CD4-positive, alpha-beta memory T cell (primary cell): ENCODE results near the gene TNIK. TPM values are rescaled to one million over a fixed set of nuclear protein-coding genes. Genes with fewer than 3 reads are reported as not detected.
A peak's percentile ranks its signal among the peaks of the same experiment; 100 is the strongest.

Experiments used
- CTCF ChIA-PET: fragments of 350-600 bp; sonication (Branson Sonifier 250); formaldehyde crosslinking; loops from one replicate; lab custom pipeline; 2021; ENCODE audit warnings: inconsistent platforms; ENCODE audit not compliant: partially characterized antibody; lab: Charles Lee
- POLR2A ChIA-PET: fragments of 350-600 bp; sonication (Branson Sonifier 250); formaldehyde crosslinking; loops from one replicate; lab custom pipeline; 2021; ENCODE audit not compliant: partially characterized antibody; lab: Charles Lee
- DNase-seq, 5 donors: peaks; one replicate each; pipeline versions ENCODE4 v3.0.0 to v3.0.0-alpha.2; 2020 to 2022; ENCODE audit warnings: mixed read lengths in 1 of 5
- H3K27ac ChIP-seq: one replicate; pipeline ENCODE4 v1.7.0; 2013; ENCODE audit warnings: low read depth, low read length
- H3K27me3 ChIP-seq: 2 replicates; pipeline ENCODE4 v1.7.0; 2013; ENCODE audit warnings: mild to moderate bottlenecking, low read length, moderate library complexity; ENCODE audit not compliant: insufficient read depth
- H3K36me3 ChIP-seq: 2 replicates; pipeline ENCODE4 v1.7.0; 2013; ENCODE audit warnings: mild to moderate bottlenecking, low read length, moderate library complexity; ENCODE audit not compliant: insufficient read depth
- H3K4me1 ChIP-seq: 2 replicates; pipeline ENCODE4 v1.7.0; 2013; ENCODE audit warnings: mild to moderate bottlenecking, low read length, moderate library complexity; ENCODE audit not compliant: insufficient read depth
- H3K4me3 ChIP-seq, 2 donors: one replicate each; pipeline ENCODE4 v1.7.0; 2013; ENCODE audit warnings: low read length in 2 of 2, mild to moderate bottlenecking in 1 of 2
- H3K9me3 ChIP-seq, 2 donors: one replicate each; pipeline ENCODE4 v1.7.0; 2013; ENCODE audit warnings: low read length in 2 of 2, control low read depth in 1 of 2; ENCODE audit not compliant: control insufficient read depth in 1 of 2
- H3K27ac Mint-ChIP-seq, 7 donors: one replicate each; pipeline ENCODE4 v1.8.0; 2020 to 2021; ENCODE audit warnings: mixed read lengths in 7 of 7, mild to moderate bottlenecking in 6 of 7, inconsistent platforms in 3 of 7, moderate library complexity in 3 of 7
- H3K27me3 Mint-ChIP-seq, 2 donors: one replicate each; pipeline ENCODE4 v1.8.0; 2020 to 2021; ENCODE audit warnings: mixed read lengths in 2 of 2
- H3K36me3 Mint-ChIP-seq, 2 donors: one replicate each; pipeline ENCODE4 v1.8.0; 2020 to 2021; ENCODE audit warnings: mixed read lengths in 2 of 2, inconsistent platforms in 1 of 2, mild to moderate bottlenecking in 1 of 2
- H3K4me1 Mint-ChIP-seq, 4 donors: one replicate each; pipeline ENCODE4 v1.8.0; 2020 to 2021; ENCODE audit warnings: mixed read lengths in 4 of 4, mild to moderate bottlenecking in 1 of 4
- H3K4me3 Mint-ChIP-seq, 8 donors: one replicate each; pipeline ENCODE4 v1.8.0; 2020 to 2021; ENCODE audit warnings: mixed read lengths in 8 of 8, mild to moderate bottlenecking in 7 of 8, moderate library complexity in 6 of 8, inconsistent platforms in 3 of 8
- H3K9me3 Mint-ChIP-seq, 8 donors: one replicate each; pipeline ENCODE4 v1.8.0; 2020 to 2021; ENCODE audit warnings: mixed read lengths in 8 of 8, mild to moderate bottlenecking in 5 of 8, inconsistent platforms in 3 of 8, moderate library complexity in 1 of 8
- intact Hi-C: fragments of 100-400 bp; cut with micrococcal nuclease; formaldehyde crosslinking; loops from one replicate; pipeline ENCODE4 v1.15.1; 2023
- polyA plus RNA-seq, 2 donors: library from polyadenylated mRNA; unstranded; fragments of 300-500 nt; fragmentation: Illumina TruSeq; gene quantifications; one replicate each; pipeline ENCODE4 v1.2.3, GENCODE V29; 2021
- total RNA-seq, 2 experiments: library from RNA; stranded (reverse); gene quantifications; one replicate each; pipeline ENCODE4 v1.2.3, GENCODE V29; 2021

The TNIK gene
- total and polyA plus RNA-seq, 4 experiments from 2014 or later = 14.6 to 93.5 (median 58.1) TPM

DNA sequence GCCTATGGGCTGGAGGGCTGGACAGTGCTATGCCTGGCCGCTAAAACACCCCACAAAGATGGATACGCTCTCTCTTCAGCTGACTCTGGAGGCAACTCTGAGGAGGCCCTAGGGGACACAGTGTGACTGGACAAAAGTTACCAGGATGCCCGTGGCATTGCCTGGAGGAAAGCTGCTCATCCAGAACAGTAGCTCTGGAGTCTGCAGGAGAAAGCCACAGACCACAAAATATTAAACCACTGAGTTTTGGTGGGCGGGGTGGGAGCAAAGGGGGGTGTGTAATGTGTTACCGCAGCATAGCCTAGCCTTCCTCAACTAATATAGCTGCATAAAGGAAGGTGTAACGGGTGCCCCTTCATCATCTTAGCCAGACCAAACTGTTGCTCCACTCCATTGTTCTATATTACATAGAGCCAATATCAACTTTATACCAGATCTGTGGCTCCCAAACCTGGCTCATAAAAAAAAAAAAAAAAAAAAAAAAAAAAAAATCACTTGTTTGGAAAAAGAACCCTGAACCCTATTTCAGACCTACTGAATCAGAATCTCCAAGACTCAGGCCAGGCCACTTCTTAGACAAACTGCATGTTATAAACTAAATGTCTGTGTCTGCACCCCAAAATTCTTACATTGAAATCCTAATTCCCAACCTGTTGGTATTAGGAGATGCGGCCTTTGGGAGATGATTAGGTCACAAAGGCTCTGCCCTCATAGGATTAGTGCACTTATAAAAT lies 132.6 kb downstream of the TNIK start:
- no peaks in the 10 kb centered on the region for H3K27me3 ChIP-seq
- no peak overlapping the region for H3K27ac ChIP-seq
- POLR2A ChIA-PET = interaction anchor here (0.6 to 2.0 kb wide), 6 partner anchors 16 to 142 kb away, joined by 3 to 6 read pairs (median 4); no protein-coding TSS in a partner anchor
- Mint-ChIP-seq H3K9me3 (no peaks in the 10 kb centered on the region), H3K27me3 (no peaks in the 10 kb centered on the region), H3K4me1 (peaks cover 40 to 81% (median 65%) of the 10 kb centered on the region in 4 donors), H3K36me3 (peaks cover 6 to 9% of the 10 kb centered on the region in 2 donors), H3K27ac (peak overlapping the region in 2 of 7 donors; percentile 21 to 66), H3K4me3 (peak overlapping the region in 1 of 8 donors; percentile 8)
- no peaks in the 10 kb centered on the region for H3K36me3 ChIP-seq
- CTCF ChIA-PET = interaction anchor here (1.0 to 4.0 kb wide), 10 partner anchors 10 to 238 kb away, joined by 3 to 36 read pairs (median 4); no protein-coding TSS in a partner anchor
- intact Hi-C loops = loop anchor here (1.0 to 2.0 kb wide), 3 partner anchors 133 to 240 kb away; partner anchors contain the start of gene TNIK
- H3K9me3 ChIP-seq = no peaks in the 10 kb centered on the region
- H3K4me3 ChIP-seq = no peak overlapping the region
- DNase-seq = no peak
- H3K4me1 ChIP-seq = peaks cover 49% of the 10 kb centered on the region

DNA sequence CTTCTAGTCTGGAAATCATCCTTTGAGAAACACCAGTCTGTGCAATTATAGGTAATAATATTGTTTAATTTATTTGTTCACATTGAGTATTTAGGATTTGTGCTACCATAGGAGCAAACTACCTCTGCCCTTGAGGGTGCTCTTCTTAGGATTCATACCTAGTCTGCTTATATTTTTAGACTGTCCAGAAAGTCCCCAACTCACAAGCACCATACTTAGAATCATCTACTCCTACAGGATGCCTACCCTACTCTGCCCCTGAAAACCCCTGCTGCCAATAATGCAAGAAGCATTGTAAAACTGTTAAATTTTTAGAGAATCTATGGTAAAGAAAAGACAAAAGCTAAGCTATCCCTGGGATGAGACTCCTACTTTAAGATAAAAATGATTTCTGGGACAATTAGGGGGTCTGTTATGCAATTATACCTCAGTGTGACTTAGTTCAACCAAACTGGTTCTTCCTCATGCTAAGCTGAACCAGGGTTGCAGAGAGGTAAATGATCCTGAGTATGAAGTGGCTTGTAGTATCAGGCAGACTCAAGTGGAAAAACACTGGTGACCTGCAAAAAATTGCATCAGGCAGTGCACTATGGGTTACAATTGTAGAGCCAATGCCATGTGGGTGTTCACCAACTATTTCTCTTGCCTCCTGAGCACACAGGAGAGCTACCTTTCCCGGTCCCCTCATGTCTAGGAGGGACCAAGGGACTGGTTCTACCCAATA lies 133.3 kb downstream of the TNIK start:
- ChIA-PET POLR2A (interaction anchor here (0.6 to 2.0 kb wide), 2 partner anchors 34 to 74 kb away, joined by 3 to 6 read pairs; no protein-coding TSS in a partner anchor), CTCF (interaction anchor here (1.1 to 4.0 kb wide), 5 partner anchors 9 to 239 kb away, joined by 3 to 36 read pairs (median 4); no protein-coding TSS in a partner anchor)
- peak overlapping the region in 1 of 8 donors; percentile 20 for H3K4me3 Mint-ChIP-seq
- H3K9me3 Mint-ChIP-seq = no peaks in the 10 kb centered on the region
- no peaks in the 10 kb centered on the region for H3K36me3 ChIP-seq
- H3K4me1 Mint-ChIP-seq = peaks cover 40 to 82% (median 65%) of the 10 kb centered on the region in 4 donors
- H3K36me3 Mint-ChIP-seq = peaks cover 6 to 9% of the 10 kb centered on the region in 2 donors
- no peak overlapping the region for H3K27ac ChIP-seq
- H3K27me3 Mint-ChIP-seq = no peaks in the 10 kb centered on the region
- intact Hi-C loops = no loop called here
- H3K4me1 ChIP-seq = peaks cover 56% of the 10 kb centered on the region
- no peaks in the 10 kb centered on the region for H3K27me3 ChIP-seq
- DNase-seq = no peak
- H3K9me3 ChIP-seq = no peaks in the 10 kb centered on the region
- H3K27ac Mint-ChIP-seq = peak overlapping the region in 4 of 7 donors; percentile 3 to 51 (median 26)
- H3K4me3 ChIP-seq = no peak overlapping the region

DNA sequence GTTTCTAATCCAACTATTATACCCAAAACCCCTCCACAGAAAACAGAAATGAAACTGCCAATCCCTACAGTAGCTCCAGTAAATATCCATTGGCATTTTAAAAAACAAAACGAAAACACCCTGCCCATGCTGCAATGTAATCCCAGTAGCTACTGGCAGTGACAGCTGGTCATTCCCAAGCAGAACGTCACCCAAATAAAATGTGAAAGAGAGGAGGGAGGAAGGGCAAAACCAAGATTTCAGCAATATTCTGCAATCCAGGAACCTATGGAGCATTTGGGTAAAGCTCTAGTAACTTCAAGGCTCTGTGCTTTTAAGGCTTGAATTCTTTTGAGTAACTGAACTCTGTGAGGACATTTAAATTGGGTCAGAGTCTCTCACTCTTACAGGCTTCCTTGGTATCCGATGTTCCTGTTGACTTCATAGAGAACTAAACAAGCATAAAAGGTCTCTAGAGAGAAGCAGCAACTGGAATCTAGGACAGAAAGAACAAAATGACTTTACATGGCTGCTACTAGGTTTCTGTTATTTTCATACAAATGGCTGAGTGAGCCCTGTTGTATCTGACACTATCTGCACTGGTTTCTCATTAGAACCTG lies 136.2 kb downstream of the TNIK start:
- H3K27me3 ChIP-seq = no peaks in the 10 kb centered on the region
- no peaks in the 10 kb centered on the region for H3K36me3 ChIP-seq
- no peaks in the 10 kb centered on the region for H3K27me3 Mint-ChIP-seq
- H3K4me1 ChIP-seq = peaks cover 40% of the 10 kb centered on the region
- CTCF ChIA-PET = interaction anchor here (1.4 to 2.0 kb wide), 3 partner anchors 14 to 242 kb away, joined by 3 to 5 read pairs (median 4); no protein-coding TSS in a partner anchor
- peak overlapping the region in 1 of 8 donors; percentile 0 for H3K4me3 Mint-ChIP-seq
- peak overlapping the region in 1 of 7 donors; percentile 53 for H3K27ac Mint-ChIP-seq
- H3K4me3 ChIP-seq = no peak overlapping the region
- POLR2A ChIA-PET = no interaction called here
- H3K9me3 Mint-ChIP-seq = no peaks in the 10 kb centered on the region
- peaks cover 33 to 74% (median 53%) of the 10 kb centered on the region in 4 donors for H3K4me1 Mint-ChIP-seq
- no peak overlapping the region for H3K27ac ChIP-seq
- no peaks in the 10 kb centered on the region for H3K9me3 ChIP-seq
- intact Hi-C loops = no loop called here
- peaks cover 6 to 9% of the 10 kb centered on the region in 2 donors for H3K36me3 Mint-ChIP-seq
- no peak for DNase-seq

DNA sequence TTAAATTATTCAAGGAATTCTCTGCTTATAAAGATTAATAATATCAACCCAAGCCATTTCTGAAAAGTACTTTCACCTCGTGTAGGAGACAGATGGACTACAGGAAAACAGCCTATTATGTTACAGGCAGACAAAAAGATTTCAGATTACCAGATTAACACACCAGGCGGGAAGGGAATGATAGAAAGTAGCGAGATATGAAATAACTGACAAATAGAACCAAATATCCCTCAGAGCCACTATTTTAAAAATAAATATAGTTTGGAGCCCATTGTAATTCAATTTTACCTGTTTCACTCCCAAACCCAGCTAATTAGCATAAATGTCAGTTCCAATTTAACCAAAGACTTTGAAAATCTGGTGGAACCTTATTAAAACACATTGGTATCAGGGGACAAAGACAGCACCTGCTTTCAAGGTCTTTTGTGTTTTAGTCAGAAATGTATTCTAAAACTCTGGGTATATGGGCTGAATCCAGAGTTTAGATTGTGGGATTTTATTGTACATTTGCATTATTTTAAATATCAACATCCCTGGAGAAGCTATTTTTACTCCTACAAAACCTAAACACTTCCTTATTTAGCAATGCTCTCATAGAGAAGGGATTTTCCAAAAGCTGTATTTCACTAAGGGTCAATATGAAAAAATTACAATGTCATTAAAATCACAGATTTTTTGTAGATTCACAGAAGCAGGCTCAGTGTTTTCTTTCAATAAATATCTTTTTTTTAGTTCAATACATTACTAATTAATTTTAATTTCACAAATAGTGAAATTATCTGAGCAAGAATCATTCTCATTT lies 138.4 kb downstream of the TNIK start:
- no peak overlapping the region for H3K4me3 ChIP-seq
- no peak for DNase-seq
- H3K4me1 ChIP-seq = peaks cover 21% of the 10 kb centered on the region
- no peaks in the 10 kb centered on the region for H3K36me3 ChIP-seq
- H3K4me3 Mint-ChIP-seq = no peak overlapping the region
- intact Hi-C loops = no loop called here
- peaks cover 21 to 52% (median 38%) of the 10 kb centered on the region in 4 donors for H3K4me1 Mint-ChIP-seq
- H3K9me3 Mint-ChIP-seq = no peaks in the 10 kb centered on the region
- no peak overlapping the region for H3K27ac ChIP-seq
- CTCF ChIA-PET = no interaction called here
- H3K27me3 Mint-ChIP-seq = no peaks in the 10 kb centered on the region
- peaks cover 2 to 9% of the 10 kb centered on the region in 2 donors for H3K36me3 Mint-ChIP-seq
- POLR2A ChIA-PET = no interaction called here
- H3K27ac Mint-ChIP-seq = peak overlapping the region in 3 of 7 donors; percentile 13 to 26 (median 25)
- H3K27me3 ChIP-seq = no peaks in the 10 kb centered on the region
- H3K9me3 ChIP-seq = no peaks in the 10 kb centered on the region

GRCh38 chr3:171320750-171321558 lies 139.3 kb downstream of the TNIK start:
- peak overlapping the region in 2 of 7 donors; percentile 13 to 29 for H3K27ac Mint-ChIP-seq
- ChIA-PET POLR2A (no interaction called here), CTCF (interaction anchor here (0.9 to 1.9 kb wide), 2 partner anchors 10 to 135 kb away, joined by 4 read pairs; no protein-coding TSS in a partner anchor)

DNA sequence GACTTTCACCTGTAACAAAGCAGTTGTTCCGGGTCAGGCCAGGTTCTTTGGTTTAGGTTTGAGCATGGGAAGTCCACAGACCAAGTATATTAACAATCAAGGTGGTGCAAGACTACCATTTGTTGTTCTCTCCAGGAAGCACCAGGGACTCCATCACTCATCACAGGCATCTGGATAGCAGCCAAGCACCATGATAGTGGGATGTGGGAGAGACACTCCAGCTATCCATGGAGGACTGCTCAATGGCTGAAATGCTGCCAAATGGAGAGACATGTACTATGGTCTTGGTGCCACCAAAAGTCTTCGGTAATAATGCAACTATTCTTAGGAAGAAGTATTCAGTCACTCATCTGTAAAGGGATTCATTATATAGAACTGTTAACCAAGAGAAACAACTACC lies 143.0 kb downstream of the TNIK start:
- Mint-ChIP-seq H3K27ac (peak overlapping the region in 1 of 7 donors; percentile 19), H3K4me1 (peaks cover 39 to 61% (median 52%) of the 10 kb centered on the region in 4 donors), H3K9me3 (no peaks in the 10 kb centered on the region), H3K27me3 (no peaks in the 10 kb centered on the region), H3K4me3 (no peak overlapping the region), H3K36me3 (no peaks in the 10 kb centered on the region)
- CTCF ChIA-PET = interaction anchor here (0.8 to 1.5 kb wide), 3 partner anchors 8 to 23 kb away, joined by 3 to 4 read pairs (median 3); no protein-coding TSS in a partner anchor
- no peak for DNase-seq
- peaks cover 8% of the 10 kb centered on the region for H3K4me1 ChIP-seq
- H3K4me3 ChIP-seq = no peak overlapping the region
- POLR2A ChIA-PET = interaction anchor here (1.8 kb wide), 1 partner anchor 62 kb away, joined by 5 read pairs; no protein-coding TSS in a partner anchor
- no peaks in the 10 kb centered on the region for H3K9me3 ChIP-seq
- H3K36me3 ChIP-seq = no peaks in the 10 kb centered on the region
- no peak overlapping the region for H3K27ac ChIP-seq
- intact Hi-C loops = no loop called here
- H3K27me3 ChIP-seq = no peaks in the 10 kb centered on the region

More at GRCh38 chr3:171320750-171321558, 139.3 kb downstream of the TNIK start:
- H3K27me3 Mint-ChIP-seq = no peaks in the 10 kb centered on the region
- Histone ChIP-seq H3K4me3 (no peak overlapping the region), H3K36me3 (no peaks in the 10 kb centered on the region), H3K27me3 (no peaks in the 10 kb centered on the region), H3K27ac (no peak overlapping the region), H3K4me1 (peaks cover 21% of the 10 kb centered on the region), H3K9me3 (no peaks in the 10 kb centered on the region)
- no peak overlapping the region for H3K4me3 Mint-ChIP-seq
- peaks cover 2 to 9% of the 10 kb centered on the region in 2 donors for H3K36me3 Mint-ChIP-seq
- DNase-seq = no peak
- H3K4me1 Mint-ChIP-seq = peaks cover 27 to 54% (median 38%) of the 10 kb centered on the region in 4 donors
- intact Hi-C loops = no loop called here
- H3K9me3 Mint-ChIP-seq = no peaks in the 10 kb centered on the region
